OCI-LY3 (cell line): ENCODE results near the gene ABCB4.
A peak's percentile ranks its signal among the peaks of the same experiment; 100 is the strongest.

Experiments
- CTCF ChIP-seq: fragments of 200-600, 300-600 bp; sonication (generic); IDR thresholded peaks from 2 replicates; pipeline ENCODE4 v1.5.1; 2014; ENCODE audit warnings: antibody characterized with exemption, low read length, low read depth
- EZH2phosphoT487 ChIP-seq: fragments of 200-600 bp; shearing (Covaris generic); IDR thresholded peaks from 2 replicates; pipeline ENCODE4 v1.6.1; 2018; ENCODE audit warnings: antibody characterized with exemption, mixed run types, low read depth

DNA sequence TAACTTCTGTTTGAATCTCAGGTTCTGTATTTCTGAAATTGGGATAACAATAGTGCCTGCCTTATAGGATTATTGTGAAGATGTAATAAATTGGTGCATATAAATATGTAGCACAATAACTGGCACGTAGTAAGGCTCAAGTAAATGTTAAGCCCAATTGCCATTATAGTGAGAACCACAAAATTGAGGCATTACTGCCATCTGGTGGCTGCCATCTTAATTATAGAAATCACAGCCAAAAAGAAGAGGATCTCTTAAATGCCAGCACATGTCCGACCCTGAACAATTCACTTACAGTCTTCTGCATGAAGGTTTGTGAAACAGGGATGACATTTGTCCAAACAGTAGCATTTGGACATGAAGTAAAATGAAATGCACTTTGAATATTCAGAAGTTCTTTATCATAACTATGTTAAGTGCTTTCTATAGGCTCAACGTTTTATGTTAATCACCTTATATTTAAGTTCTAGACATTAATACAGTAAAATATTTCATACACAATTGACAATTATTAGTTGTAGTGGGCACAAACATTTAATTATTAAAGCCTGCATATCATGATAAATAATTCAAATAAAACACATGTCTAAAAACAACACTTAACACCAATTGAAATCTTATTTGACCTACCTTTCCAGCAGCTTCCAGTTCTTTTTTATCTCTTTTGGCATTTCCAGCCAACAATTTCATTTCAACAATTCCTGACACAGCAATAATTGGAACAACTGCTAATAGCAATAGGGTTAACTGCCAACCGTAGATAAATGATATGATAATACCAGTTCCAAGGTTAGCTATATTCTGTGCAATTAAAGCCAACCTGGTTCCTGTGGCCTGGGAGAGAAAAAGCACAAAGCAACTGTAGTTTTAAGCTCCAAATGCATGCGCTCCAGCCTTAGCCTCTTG lies 58.5 kb downstream of the ABCB4 start:
- TF ChIP-seq CTCF (peak; percentile 80), EZH2phosphoT487 (no peak)
